Stimulated activated CD4-positive, alpha-beta T cell treated with anti-CD3 and anti-CD28 coated beads, TNF-alpha, amount 100 ng/mL, for 24 hours (primary cell): Measurements from ENCODE around the gene TLR2.

Experiments
- DNase-seq, 3 experiments: peaks; one replicate each; pipeline ENCODE4 v3.0.0-alpha.2; 2020; ENCODE audit warnings: low read depth in 3 of 3

The TLR2 gene

DNA sequence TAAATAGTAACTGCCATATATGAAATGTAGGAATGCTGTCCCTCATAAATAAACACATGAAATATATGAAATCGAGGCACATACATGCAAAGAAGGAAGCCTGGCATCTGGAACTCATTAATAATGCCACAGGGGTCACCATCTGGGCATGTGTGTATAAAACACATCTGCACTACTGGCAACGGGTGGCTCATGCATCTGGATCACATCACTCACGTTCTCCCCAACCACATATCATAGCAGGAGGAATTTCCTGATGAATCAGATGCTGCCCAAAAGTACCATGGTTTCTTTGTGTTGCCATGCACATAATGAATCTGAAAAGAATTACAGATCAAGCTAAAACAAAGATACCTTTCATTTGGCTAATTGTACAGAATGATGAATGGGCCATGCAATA is 47.2 kb downstream of the TLR2 start:
- DNase-seq: no peak

DNA sequence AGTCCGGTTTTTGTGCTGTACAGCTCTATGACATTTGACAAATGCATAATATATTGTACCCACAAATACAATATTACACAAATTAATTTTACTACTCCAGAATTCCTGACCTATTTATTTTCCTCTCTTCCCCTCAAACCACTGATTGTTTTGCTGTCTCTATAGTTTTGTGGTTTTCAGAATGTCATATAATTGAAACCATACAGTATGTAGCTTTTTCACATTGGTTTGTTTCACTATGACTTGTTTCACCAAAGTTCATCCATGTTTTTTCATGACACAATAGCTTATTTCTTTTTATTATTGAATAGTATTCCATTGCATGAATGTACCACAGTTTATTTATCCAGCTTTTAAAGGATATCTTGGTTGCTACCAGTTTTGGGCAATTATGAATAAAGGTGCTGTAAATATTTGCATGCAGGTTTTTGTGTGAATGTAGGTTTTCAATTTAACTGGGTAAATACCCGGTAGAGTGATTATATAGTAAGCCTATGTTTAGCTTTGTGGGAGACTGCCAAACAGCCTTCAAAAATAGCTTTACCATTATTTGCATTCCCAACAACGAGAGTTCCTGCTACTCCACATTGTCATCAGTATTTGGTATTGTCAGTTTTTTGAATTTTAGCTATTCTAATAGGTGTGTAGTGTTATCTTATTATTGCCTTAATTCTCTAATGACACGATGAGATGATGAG is 49.8 kb downstream of the TLR2 start:
- DNase-seq: no peak

DNA sequence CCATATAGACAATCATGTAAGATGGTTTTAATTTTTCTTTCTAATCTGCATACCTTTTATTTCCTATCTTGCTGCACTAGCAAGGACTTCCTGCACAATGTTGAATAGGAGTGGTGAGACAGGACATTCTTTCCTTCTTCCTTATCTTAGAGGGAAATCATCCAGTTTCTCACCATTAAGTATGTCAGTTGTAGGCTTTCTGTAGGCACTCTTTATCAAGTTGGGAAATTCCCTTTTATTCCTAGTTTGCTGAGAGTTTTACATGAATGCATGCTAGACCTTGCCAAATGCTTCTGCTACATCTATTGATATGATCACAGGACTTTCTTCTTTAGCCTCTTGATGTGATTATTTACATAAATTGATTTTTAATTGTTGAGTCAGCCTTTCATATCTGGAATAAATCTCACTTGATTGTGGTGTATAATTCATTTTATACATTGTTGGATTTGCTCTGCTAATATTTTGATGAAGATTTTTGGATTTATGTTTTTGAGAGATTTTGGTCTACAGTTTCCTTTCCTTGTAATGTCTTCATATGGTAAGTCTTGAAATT is 51.9 kb downstream of the TLR2 start:
- DNase-seq: no peak

DNA sequence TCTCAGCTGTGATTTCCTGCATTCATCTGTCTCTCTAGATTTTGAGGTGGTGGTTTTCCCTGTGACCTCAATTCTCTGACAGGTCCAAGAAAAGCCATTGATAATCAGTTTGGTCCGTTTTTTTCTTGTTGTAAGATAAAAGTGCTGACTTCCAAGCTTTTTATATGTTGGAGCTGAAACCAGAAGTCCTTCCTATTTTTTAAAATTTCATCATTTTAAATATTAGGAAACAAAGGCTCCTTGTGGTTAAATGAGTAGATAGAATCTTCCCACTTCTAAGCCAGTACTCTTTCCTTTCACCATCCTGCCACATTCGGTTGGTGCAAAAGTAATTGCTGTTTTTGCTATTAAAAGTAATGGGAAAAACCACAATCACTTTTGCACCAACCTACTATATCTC is 57.5 kb downstream of the TLR2 start:
- DNase-seq: no peak

DNA sequence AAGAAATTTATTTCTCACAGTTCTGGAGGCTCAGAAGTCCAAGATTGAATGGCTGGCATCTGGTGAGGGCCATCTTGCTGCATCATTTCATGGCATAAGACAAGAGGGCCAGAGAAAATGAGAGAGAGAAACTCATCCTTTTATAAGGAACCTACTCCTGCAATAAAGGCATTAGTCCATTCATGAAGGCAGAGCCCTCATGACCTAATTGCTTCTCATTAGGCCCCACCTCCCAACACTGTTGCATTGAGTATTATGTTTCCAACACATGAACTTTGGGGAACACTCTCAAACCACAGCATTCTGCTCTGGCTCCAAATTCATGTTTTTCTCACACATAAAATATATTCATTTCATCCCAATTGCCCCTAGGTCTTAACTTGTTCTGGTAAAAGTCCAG is 61.6 kb downstream of the TLR2 start:
- no peak for DNase-seq

DNA sequence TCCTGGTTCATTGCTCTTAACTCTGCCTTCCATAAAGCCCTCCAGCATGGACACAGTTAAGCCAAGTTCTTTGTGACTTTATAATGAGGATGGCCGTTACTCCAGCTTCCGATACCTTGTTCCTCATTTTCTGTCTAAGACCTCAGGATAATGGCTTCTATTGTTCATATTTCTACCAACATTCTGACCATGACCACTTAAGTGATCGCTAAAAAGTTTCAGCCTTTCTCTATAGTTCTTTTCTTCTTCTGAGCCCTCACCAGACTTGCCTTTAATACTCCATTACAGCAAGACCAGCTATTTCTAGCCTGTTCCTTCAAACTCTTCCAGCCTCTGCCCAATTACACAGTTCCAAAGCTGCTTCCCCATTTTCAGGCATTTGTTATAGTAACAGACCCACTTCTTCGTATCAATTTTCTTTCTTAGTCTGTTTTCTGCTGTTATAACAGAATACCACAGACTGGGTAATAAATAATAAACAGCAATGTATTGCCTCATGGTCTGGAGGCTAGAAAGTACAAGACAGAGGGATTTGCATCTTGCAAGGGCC is 63.4 kb downstream of the TLR2 start:
- DNase-seq: no peak

DNA sequence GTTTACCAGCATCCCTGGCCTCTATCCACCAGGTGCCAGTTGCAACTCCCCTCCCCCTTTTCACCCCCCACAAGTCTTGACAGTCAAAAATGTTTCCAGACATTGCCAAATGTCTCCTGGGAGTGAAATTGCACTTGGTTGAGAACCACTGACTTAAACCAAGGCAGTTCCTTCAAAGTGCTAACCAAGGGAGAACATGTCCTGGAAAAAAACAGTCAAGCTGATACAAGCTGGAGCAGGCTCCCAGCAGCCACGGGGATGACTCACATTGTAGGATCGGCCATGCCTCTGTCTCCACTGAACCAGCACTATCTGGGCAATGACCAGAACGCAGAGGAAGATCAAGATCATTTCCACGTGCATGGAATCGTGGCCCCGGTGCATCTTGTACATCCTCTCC is 64.3 kb downstream of the TLR2 start:
- no peak for DNase-seq

DNA sequence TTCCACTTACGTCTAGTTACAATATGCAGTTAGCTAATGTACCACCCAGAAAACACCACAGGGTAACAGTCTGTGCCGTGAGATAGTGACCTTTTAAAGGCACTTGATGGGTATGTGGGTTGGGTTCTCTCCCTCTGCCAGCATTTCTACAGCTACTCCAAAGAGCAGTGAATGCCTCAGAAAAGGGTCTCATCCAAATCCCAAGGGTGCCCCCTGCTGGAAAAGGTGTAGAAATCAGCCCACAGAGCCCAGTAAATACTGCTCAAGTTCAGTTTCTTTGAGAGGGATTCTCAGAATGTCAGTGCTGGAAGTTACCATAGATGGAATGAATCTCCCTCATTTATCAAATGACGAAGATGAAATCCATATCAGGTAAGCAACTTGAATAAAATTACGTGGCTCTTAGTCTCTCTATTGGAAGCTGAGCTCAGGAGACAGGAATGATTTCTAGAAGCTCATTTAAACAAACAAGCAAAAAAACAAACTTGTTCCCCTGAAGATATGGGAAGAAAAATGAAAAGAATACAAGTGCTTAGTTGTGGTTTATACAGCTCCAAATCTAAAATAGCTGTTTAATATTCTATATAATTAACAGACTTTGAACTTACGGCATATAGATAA is 66.2 kb downstream of the TLR2 start:
- peak; percentile 43 to 53 (median 44) for DNase-seq

DNA sequence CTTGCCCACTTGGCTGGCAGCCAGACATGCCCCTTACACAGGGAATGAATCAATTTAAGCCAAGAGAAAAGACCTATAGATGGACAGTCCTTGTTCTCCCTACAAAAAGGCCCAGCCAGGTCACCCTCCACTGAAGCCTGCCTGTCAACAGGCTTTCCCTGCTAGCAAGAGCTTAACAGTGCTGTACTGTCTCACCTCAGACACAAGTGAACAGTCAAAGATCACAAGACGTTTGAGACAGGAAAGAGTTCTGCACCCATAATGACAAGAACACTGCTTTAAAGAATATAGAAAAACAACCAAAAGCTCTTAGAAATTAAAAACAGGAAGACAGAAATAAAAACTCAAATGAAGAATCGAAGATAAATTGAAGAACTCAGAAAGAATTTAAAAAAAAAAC is 71.1 kb downstream of the TLR2 start:
- no peak for DNase-seq
